ENCODE results near the gene IMPDH1. TPM values are rescaled to one million over a fixed set of nuclear protein-coding genes. Genes with fewer than 3 reads are reported as not detected.

The IMPDH1 gene
- total and polyA plus RNA-seq, 2 donors (not counting 3 experiments of a cell fraction or from before 2014, with no cell fraction given): 78.8 to 97.9 TPM

GRCh38 chr7:128434413-128435326, 24.9 kb upstream of the IMPDH1 start:
- ChIA-PET POLR2A (no interaction called here), CTCF (interaction anchor here (0.6 to 20.8 kb wide), 7 partner anchors 9 to 87 kb away, joined by 3 to 632 read pairs (median 6); partner anchors contain the start of gene HILPDA)
- dilution Hi-C loops (cut with MboI; ENCODE audit: extremely low pct_ligation_motif_present, low sequenced_read_pairs): no loop called here
- H2AFZ ChIP-seq (ENCODE audit: low read depth, low read length): no peak overlapping the region
- DNase-seq (ENCODE audit: low read depth, low spot score): no peak
- H4K20me1 ChIP-seq (replicated peaks; ENCODE audit: control insufficient read depth, extremely low read depth, insufficient read depth, low read length): no peaks in the 10 kb centered on the region
- H3K27me3 ChIP-seq (ENCODE audit: control insufficient read depth in 2 of 2, insufficient read depth in 2 of 2, low read length in 2 of 2): peaks cover 12 to 14% of the 10 kb centered on the region in 2 experiments
- no peaks in the 10 kb centered on the region for H3K4me1 ChIP-seq (ENCODE audit: control insufficient read depth, extremely low read depth, insufficient read depth, low read length)
- no peak overlapping the region for H3K4me3 ChIP-seq (replicated peaks in 1 of 3; ENCODE audit: insufficient read depth in 1 of 3, low read depth in 1 of 3, low read length in 3 of 3)
- H3K9ac ChIP-seq (replicated peaks; ENCODE audit: extremely low read depth, insufficient read depth, low read length): no peak overlapping the region
- no peak for TF ChIP-seq CTCF (IDR thresholded peaks at IDR 0.05; ENCODE audit: extremely low read depth in 1 of 2, insufficient read depth in 1 of 2, low read depth in 1 of 2, low read length in 2 of 2)
- no peak for TF ChIP-seq GATA2 (IDR thresholded peaks at IDR 0.05; ENCODE audit: insufficient read depth, insufficient read length, low read depth, low read length)
- TF ChIP-seq FOS (IDR thresholded peaks at IDR 0.05; ENCODE audit: borderline replicate concordance, insufficient read depth, low read length): no peak
- no peak for FAIRE-seq
- intact Hi-C loops (cut with micrococcal nuclease): no loop called here
- H3K9me3 ChIP-seq (replicated peaks; ENCODE audit: control insufficient read depth, insufficient read depth, low read length): no peaks in the 10 kb centered on the region
- no peak overlapping the region for H3K27ac ChIP-seq (ENCODE audit: insufficient read depth, low read depth, low read length)
- no TSS peak for BruUV-seq (replicated peaks)
- H3K79me2 ChIP-seq (ENCODE audit: control insufficient read depth, insufficient read depth, low read length): no peaks in the 10 kb centered on the region
- H3K36me3 ChIP-seq (ENCODE audit: control insufficient read depth in 2 of 2, extremely low read depth in 1 of 2, insufficient read depth in 2 of 2, low read length in 2 of 2): no peaks in the 10 kb centered on the region
- H3K4me2 ChIP-seq (ENCODE audit: insufficient read depth, low read length): no peak overlapping the region
- no peaks in the 10 kb centered on the region for H3K9me1 ChIP-seq (replicated peaks; ENCODE audit: control insufficient read depth, extremely low read depth, insufficient read depth, low read length)

GRCh38 chr7:128431754-128432153, 22.0 kb upstream of the IMPDH1 start:
- no peak overlapping the region for H3K9ac ChIP-seq (replicated peaks; ENCODE audit: extremely low read depth, insufficient read depth, low read length)
- no peaks in the 10 kb centered on the region for H3K9me3 ChIP-seq (replicated peaks; ENCODE audit: control insufficient read depth, insufficient read depth, low read length)
- H3K27me3 ChIP-seq (ENCODE audit: control insufficient read depth in 2 of 2, insufficient read depth in 2 of 2, low read length in 2 of 2): peaks cover 8 to 10% of the 10 kb centered on the region in 2 experiments
- intact Hi-C loops (cut with micrococcal nuclease): no loop called here
- no TSS peak for BruUV-seq (replicated peaks)
- no peaks in the 10 kb centered on the region for H3K9me1 ChIP-seq (replicated peaks; ENCODE audit: control insufficient read depth, extremely low read depth, insufficient read depth, low read length)
- no peak overlapping the region for H2AFZ ChIP-seq (ENCODE audit: low read depth, low read length)
- H3K4me3 ChIP-seq (replicated peaks in 1 of 3; ENCODE audit: insufficient read depth in 1 of 3, low read depth in 1 of 3, low read length in 3 of 3): no peak overlapping the region
- H3K27ac ChIP-seq (ENCODE audit: insufficient read depth, low read depth, low read length): no peak overlapping the region
- no peaks in the 10 kb centered on the region for H3K79me2 ChIP-seq (ENCODE audit: control insufficient read depth, insufficient read depth, low read length)
- H4K20me1 ChIP-seq (replicated peaks; ENCODE audit: control insufficient read depth, extremely low read depth, insufficient read depth, low read length): no peaks in the 10 kb centered on the region
- DNase-seq (ENCODE audit: low read depth, low spot score): no peak
- no peak overlapping the region for H3K4me2 ChIP-seq (ENCODE audit: insufficient read depth, low read length)
- no peaks in the 10 kb centered on the region for H3K36me3 ChIP-seq (ENCODE audit: control insufficient read depth in 2 of 2, extremely low read depth in 1 of 2, insufficient read depth in 2 of 2, low read length in 2 of 2)
- ChIA-PET CTCF (interaction anchor here (1.2 to 20.8 kb wide), 2 partner anchors 10 to 29 kb away, joined by 3 to 632 read pairs; no protein-coding TSS in a partner anchor), POLR2A (no interaction called here)
- dilution Hi-C loops (cut with MboI; ENCODE audit: extremely low pct_ligation_motif_present, low sequenced_read_pairs): no loop called here
- H3K4me1 ChIP-seq (ENCODE audit: control insufficient read depth, extremely low read depth, insufficient read depth, low read length): no peaks in the 10 kb centered on the region
- FAIRE-seq: no peak
- TF ChIP-seq GATA2 (IDR thresholded peaks at IDR 0.05; ENCODE audit: insufficient read depth, insufficient read length, low read depth, low read length) (no peak), POLR2A (IDR thresholded peaks at IDR 0.05; ENCODE audit: low read depth, low read length) (no peak), MYC (IDR thresholded peaks at IDR 0.05; ENCODE audit: low read depth, low read length) (no peak), MAX (IDR thresholded peaks at IDR 0.05; ENCODE audit: insufficient read depth, insufficient read length) (no peak), FOS (IDR thresholded peaks at IDR 0.05; ENCODE audit: borderline replicate concordance, insufficient read depth, low read length) (no peak)
